Superior temporal gyrus (tissue), 1 donor: Measurements from ENCODE around the gene RTF1.
A peak's percentile ranks its signal among the peaks of the same experiment; 100 is the strongest.
"Not testable (repeated sequence)": the region's sequence is repeated elsewhere in the genome, so short reads cannot be mapped to it uniquely, and the experiment has no call there.

Source experiments
- DNase-seq: peaks from one replicate; pipeline ENCODE4 v3.0.0-alpha.2; 2016; ENCODE audit errors: extremely low spot score

RTF1 gene

DNA sequence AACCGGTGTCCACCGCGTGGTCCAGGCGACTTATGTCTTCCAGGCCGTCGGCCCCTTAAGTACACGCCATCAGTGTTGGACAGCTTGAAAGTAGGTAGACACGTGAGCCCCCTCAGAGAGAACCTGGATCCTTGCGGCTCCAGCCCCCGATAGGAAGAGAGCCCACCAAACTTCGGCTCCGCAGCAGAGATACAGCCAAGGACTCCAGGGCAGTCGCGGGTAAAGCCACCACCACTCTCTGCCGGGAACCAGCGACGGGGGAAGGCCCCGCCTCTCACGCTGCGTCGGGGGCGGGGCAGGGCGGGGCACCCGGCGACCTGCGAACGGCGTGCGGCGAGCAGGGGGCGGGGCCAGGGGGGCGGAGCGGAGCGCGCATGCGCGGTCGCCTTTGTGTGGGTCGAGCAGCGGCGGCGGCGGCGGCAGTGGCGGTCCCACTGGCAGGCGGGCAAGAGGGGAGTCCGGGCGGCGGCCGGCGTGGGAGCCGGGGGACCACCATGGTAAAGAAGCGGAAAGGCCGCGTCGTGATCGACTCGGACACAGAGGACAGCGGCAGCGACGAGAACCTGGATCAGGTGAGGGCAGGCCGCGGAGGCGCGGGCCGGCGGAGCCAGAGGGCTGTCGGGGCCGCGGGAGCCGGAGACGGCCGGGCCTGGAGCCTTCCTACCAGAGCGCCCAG is at the start of gene RTF1:
TSS of gene RTF1 (plus strand) at position 354 of the 676 bp plus-strand sequence. CDS start at position 375, 21 bp downstream.
- peak; percentile 90 for DNase-seq

DNA sequence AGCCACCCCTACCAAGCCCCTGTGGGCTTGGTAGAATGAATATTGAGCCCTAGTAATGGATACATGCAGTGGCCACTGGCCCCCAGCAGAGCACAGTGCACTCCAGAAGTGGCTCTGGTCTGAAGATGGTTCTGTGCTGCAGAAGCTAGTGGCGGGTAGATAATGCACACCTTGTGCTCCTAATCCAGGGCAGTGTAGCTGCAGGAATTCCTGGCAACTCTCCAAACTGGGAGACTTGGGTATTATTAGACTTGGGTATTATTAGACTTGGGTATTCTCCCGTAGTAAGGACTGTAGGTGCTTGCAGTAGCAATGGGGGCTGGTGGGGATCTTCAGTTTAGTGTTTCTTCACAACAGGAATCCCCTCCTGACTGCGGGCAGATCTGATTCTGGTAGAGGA is 49.5 kb upstream of the RTF1 start:
- no peak for DNase-seq

DNA sequence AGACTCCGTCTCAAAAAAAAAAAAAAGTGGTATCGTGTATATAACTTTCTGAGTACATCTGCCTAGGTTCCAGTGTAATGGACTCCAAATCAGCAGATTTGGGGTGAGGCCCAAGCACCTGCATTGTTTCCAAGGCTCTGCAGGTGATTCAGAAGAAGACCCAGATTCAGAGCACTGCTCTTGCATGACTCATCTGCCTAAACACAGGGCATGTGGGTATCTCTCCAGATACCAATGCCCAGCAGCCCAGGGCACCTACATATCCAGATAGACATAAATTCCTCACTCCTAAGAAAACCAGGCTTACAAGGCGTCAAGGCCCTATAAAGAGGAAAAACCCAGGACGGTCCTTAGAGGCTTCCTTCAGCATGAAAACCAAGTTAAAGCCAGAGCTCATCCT is 38.9 kb upstream of the RTF1 start:
- DNase-seq: no peak

DNA sequence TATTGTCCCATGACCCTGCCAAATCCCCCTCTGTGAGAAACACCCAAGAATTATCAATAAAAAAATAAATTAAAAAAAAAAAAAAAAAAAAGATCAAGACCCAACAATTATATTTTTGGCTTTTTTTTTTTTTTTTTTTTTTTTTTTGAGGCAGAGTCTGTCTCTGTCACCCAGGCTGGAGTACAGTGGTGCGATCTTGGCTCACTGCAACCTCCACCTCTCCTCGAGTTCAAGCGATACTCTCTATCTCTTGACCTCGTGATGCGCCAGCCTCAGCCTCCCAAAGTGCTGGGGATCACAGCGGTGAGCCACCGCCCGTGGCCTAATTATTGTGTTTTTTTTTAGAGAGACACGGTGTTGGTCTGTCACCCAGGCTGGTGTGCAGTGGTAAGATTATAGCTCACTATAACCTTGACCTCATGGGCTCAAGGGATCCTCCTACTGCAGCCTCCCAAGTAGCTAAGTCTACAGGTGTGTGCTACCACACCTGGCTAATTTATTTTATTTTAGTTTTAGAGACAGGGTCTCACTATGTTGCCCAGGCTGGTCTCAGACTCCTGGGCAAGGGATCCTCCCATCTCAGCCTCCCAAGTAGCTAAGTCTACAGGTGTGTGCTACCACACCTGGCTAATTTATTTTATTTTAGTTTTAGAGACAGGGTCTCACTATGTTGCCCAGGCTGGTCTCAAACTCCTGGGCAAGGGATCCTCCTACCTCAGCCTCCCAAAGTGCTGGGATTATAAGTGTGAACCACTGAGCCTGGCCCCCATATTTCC is 32.7 kb upstream of the RTF1 start:
- not testable (repeated sequence) for DNase-seq

GRCh38 chr15:41387646-41388045 is 29.2 kb upstream of the RTF1 start:
- no peak for DNase-seq

- no peak for DNase-seq
Observed at GRCh38 chr15:41392659-41393058, 24.2 kb upstream of the RTF1 start.

GRCh38 chr15:41394924-41395323 is 22.0 kb upstream of the RTF1 start:
- DNase-seq: no peak

DNA sequence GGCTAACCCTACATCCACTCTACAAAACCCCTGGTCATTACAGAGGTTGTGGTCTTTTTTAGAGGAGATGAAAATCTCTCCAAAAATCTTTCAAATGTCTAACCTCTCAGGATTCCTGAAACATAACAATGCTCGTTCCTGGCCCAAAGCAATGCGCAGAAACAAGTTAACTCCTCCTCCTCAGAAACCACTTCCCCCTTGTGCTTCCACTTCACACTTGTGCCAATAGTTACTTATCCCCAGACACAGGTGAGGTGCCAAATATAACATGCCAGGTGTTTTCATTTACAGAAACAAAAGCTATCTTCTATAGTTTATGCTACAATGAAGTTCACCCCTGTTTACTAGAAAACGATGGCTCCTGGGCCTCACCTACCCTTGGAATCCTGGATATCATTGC is 20.8 kb upstream of the RTF1 start:
- no peak for DNase-seq

- DNase-seq: no peak
Observed at GRCh38 chr15:41401904-41402267, 15.0 kb upstream of the RTF1 start.

DNA sequence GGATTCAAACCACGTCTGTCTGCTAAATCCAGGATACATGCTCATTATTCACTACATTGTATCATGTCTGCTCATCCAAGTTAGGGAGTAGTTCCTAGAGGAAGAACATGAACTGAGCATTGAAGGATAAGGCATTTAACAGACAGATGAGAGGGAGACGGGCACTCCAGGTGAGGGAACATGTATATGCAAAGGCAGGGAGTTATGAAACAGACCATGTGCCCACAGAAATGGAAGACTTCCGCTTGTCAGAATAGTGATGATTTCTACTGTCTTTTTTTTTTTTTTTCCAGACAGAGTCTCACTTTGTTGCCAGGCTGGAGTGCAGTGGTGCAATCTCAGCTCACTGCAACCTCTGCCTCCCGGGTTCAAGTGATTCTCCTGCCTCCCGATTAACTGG is 9.6 kb upstream of the RTF1 start:
- DNase-seq: no peak

DNA sequence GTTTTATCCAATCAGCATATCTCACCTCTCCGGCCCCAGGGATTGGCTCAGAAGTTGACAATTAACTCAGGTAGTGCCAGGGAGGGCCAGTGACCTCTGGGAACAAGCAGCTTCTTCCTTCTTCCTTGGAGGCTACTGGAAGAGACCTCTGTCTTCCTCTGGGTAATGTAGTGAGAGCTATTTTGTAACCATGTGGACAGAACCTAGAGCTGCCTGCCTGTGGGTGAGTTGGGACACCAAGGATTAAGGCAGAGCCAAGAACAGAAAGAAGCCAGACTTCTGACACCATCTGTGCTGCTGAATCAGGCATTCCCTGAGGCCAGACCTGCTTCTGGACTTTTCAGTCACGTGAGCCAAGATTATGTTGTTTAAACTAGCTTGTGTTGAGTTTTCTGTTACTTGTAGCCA is 8.7 kb upstream of the RTF1 start:
- no peak for DNase-seq

- no peak for DNase-seq
Observed at GRCh38 chr15:41411031-41411430, 5.9 kb upstream of the RTF1 start.

- DNase-seq: no peak
Observed at GRCh38 chr15:41411441-41411840, 5.5 kb upstream of the RTF1 start.

GRCh38 chr15:41416128-41416741 is 660 bp upstream of the RTF1 start:
- no peak for DNase-seq

DNA sequence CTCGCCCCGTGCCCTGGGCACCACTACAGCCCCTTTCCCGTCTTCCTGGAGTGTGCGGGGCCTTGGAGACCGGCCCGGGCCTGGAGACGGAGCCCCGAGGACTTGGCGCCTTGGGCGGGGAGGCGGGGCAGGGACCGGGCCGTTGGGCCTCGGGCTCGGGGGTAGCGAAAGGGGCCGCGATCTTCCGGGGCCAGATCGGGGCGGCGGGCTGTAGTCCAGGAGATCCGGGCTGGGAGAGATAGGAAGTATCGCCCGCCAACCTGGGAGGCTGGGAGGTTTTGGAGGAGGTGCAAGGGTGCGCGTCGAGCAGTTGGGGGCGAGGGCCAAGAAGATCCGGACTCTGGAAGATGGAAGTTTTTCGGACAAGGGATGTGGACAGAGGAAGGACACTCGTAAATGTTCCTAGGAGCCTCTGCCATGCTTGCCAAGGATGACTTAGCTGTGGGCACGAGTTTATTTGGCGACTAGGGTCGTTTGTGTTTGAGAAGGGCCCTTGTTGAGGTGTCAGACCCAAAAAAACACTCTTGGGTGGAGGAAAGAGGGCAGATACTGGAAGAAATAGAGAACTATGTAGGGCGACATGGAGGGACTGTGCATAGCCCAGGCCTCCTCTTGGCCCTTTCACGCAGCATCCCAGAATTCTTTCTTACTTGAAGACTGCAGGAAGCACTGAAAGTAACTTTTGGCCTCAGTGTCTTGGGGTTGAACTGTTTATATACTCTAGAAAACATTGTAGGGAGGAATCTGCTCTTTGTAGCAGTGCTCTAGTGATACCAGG is 712 bp downstream of the RTF1 start:
- DNase-seq: no peak

GRCh38 chr15:41423979-41424659 is 7.2 kb downstream of the RTF1 start:
- no peak for DNase-seq

DNA sequence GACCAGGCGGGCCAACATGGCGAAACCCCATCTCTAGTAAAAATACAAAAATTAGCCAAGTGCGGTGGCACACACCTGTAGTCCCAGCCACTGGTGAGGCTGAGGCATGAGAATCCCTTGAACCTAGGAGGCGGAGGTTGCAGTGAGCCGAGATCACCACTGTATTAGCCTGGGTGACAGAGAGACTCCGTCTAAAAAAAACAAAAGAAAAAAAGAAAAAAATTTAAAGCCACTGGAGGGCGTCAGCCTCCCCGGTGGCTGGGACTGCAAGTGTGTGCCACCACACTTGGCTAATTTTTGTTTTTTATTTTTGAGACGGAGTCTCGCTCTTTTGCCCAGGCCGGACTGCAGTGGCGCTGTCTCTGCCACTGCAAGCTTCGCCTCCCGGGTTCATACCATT is 7.9 kb downstream of the RTF1 start:
- no peak for DNase-seq

- not testable (repeated sequence) for DNase-seq
Observed at GRCh38 chr15:41425907-41426306, 9.0 kb downstream of the RTF1 start.

GRCh38 chr15:41429003-41429890 is 12.4 kb downstream of the RTF1 start:
- no peak for DNase-seq

GRCh38 chr15:41435037-41435786 is 18.3 kb downstream of the RTF1 start:
- no peak for DNase-seq
